H9 (cell line): ENCODE results near the gene GALNT9. TPM values are rescaled to one million over a fixed set of nuclear protein-coding genes. Genes with fewer than 3 reads are reported as not detected.

Experiments used
- DNase-seq: peaks from one replicate; pipeline ENCODE4 v3.0.0-alpha.2; 2017
- H2AFZ ChIP-seq: one replicate; pipeline ENCODE4 v1.6.1; 2013; ENCODE audit warnings: mild to moderate bottlenecking, low read length, control low read depth, moderate library complexity
- H2AK5ac ChIP-seq: 2 replicates; pipeline ENCODE4 v1.6.1; 2013; ENCODE audit warnings: low read length, control low read depth, mixed read lengths; ENCODE audit not compliant: insufficient read length
- H2BK120ac ChIP-seq: one replicate; pipeline ENCODE4 v1.6.1; 2013; ENCODE audit warnings: low read depth, mild to moderate bottlenecking, low read length, control low read depth, inconsistent platforms; ENCODE audit not compliant: poor library complexity, severe bottlenecking
- H2BK12ac ChIP-seq: 2 replicates; pipeline ENCODE4 v1.6.1; 2013; ENCODE audit warnings: low read length, control low read depth, mixed read lengths, low read depth; ENCODE audit not compliant: insufficient read length
- H2BK15ac ChIP-seq: 2 replicates; pipeline ENCODE4 v1.6.1; 2013; ENCODE audit warnings: low read depth, low read length, control low read depth
- H2BK20ac ChIP-seq: one replicate; pipeline ENCODE4 v1.6.1; 2013; ENCODE audit warnings: low read depth, mild to moderate bottlenecking, low read length, control low read depth, inconsistent platforms; ENCODE audit not compliant: poor library complexity, severe bottlenecking
- H2BK5ac ChIP-seq: 2 replicates; pipeline ENCODE4 v1.6.1; 2013; ENCODE audit warnings: low read length, control low read depth, mixed read lengths; ENCODE audit not compliant: insufficient read length
- H3K14ac ChIP-seq: 2 replicates; pipeline ENCODE4 v1.6.1; 2013; ENCODE audit warnings: low read length, control low read depth; ENCODE audit not compliant: insufficient read depth
- H3K18ac ChIP-seq: 2 replicates; pipeline ENCODE4 v1.6.1; 2013; ENCODE audit warnings: low read depth, mild to moderate bottlenecking, mixed read lengths, low read length, control low read depth; ENCODE audit not compliant: insufficient read length
- H3K23ac ChIP-seq: 2 replicates; pipeline ENCODE4 v1.6.1; 2013; ENCODE audit warnings: low read length, control low read depth, mixed read lengths, low read depth; ENCODE audit not compliant: insufficient read length
- H3K23me2 ChIP-seq: 2 replicates; pipeline ENCODE4 v1.6.1; 2013; ENCODE audit warnings: low read depth, mild to moderate bottlenecking, mixed read lengths, low read length, control low read depth; ENCODE audit not compliant: insufficient read length, poor library complexity, severe bottlenecking
- H3K27ac ChIP-seq: 2 replicates; pipeline ENCODE4 v1.5.1; 2013; ENCODE audit warnings: low read length, control low read depth, mixed read lengths, low read depth; ENCODE audit not compliant: insufficient read length
- H3K27me3 ChIP-seq: 2 replicates; pipeline ENCODE4 v1.6.1; 2013; ENCODE audit warnings: low read length, control low read depth, inconsistent platforms; ENCODE audit not compliant: insufficient read depth
- H3K4ac ChIP-seq: 2 replicates; pipeline ENCODE4 v1.6.1; 2013; ENCODE audit warnings: low read depth, mild to moderate bottlenecking, control low read depth, inconsistent platforms, low read length, moderate library complexity
- H3K4me1 ChIP-seq: 2 replicates; pipeline ENCODE4 v1.6.1; 2013; ENCODE audit warnings: low read length, control low read depth, inconsistent platforms; ENCODE audit not compliant: insufficient read depth
- H3K4me2 ChIP-seq: 2 replicates; pipeline ENCODE4 v1.6.1; 2013; ENCODE audit warnings: low read length, control low read depth, mixed read lengths; ENCODE audit not compliant: insufficient read length, insufficient read depth
- H3K56ac ChIP-seq: 2 replicates; pipeline ENCODE4 v1.6.1; 2013; ENCODE audit warnings: low read depth, mild to moderate bottlenecking, mixed read lengths, low read length, control low read depth; ENCODE audit not compliant: insufficient read length
- H3K79me1 ChIP-seq: 2 replicates; pipeline ENCODE4 v1.6.1; 2013; ENCODE audit warnings: low read depth, mild to moderate bottlenecking, moderate library complexity, low read length, control low read depth, inconsistent platforms; ENCODE audit not compliant: insufficient read depth, poor library complexity, severe bottlenecking
- H3K79me2 ChIP-seq: 2 replicates; pipeline ENCODE4 v1.6.1; 2013; ENCODE audit warnings: low read length, control low read depth, inconsistent platforms; ENCODE audit not compliant: insufficient read depth
- H3K9ac ChIP-seq: 2 replicates; pipeline ENCODE4 v1.6.1; 2013; ENCODE audit warnings: low read length, control low read depth, mixed read lengths; ENCODE audit not compliant: insufficient read length; ENCODE audit errors: extremely low read depth
- H3K9me3 ChIP-seq: one replicate; pipeline ENCODE4 v1.6.1; 2013; ENCODE audit warnings: low read depth, low read length, inconsistent platforms; ENCODE audit not compliant: control insufficient read depth
- H3T11ph ChIP-seq: one replicate; pipeline ENCODE4 v1.6.1; 2013; ENCODE audit warnings: mild to moderate bottlenecking, low read length, control low read depth, inconsistent platforms
- H4K20me1 ChIP-seq: one replicate; pipeline ENCODE4 v1.6.1; 2013; ENCODE audit not compliant: control insufficient read depth, insufficient read length, insufficient read depth
- H4K5ac ChIP-seq: 2 replicates; pipeline ENCODE4 v1.6.1; 2013; ENCODE audit warnings: low read depth, mild to moderate bottlenecking, mixed read lengths, low read length, control low read depth; ENCODE audit not compliant: insufficient read length
- H4K8ac ChIP-seq: replicated peaks from 2 replicates; pipeline ENCODE4 v1.6.1; 2013; ENCODE audit warnings: low read length, control low read depth, mixed read lengths, low read depth; ENCODE audit not compliant: insufficient read length
- H4K91ac ChIP-seq: 2 replicates; pipeline ENCODE4 v1.6.1; 2013; ENCODE audit warnings: low read depth, mild to moderate bottlenecking, moderate library complexity, mixed read lengths, low read length, control low read depth; ENCODE audit not compliant: insufficient read length
- H3K27ac Mint-ChIP-seq, 3 experiments: 2 replicates in 2 of 3; 3 replicates in 1 of 3; pipeline ENCODE4 v1.8.0; 2020 to 2021; ENCODE audit warnings: mixed read lengths in 3 of 3, mild to moderate bottlenecking in 1 of 3, moderate library complexity in 1 of 3
- H3K27me3 Mint-ChIP-seq: 2 replicates; pipeline ENCODE4 v1.8.0; 2021; ENCODE audit warnings: low read depth, mild to moderate bottlenecking, moderate library complexity, mixed read lengths
- H3K36me3 Mint-ChIP-seq, 3 experiments: 2 replicates in 2 of 3; 3 replicates in 1 of 3; pipeline ENCODE4 v1.8.0; 2020 to 2021; ENCODE audit warnings: low read depth in 3 of 3, mixed read lengths in 3 of 3; ENCODE audit not compliant: insufficient read depth in 1 of 3
- H3K4me1 Mint-ChIP-seq, 2 experiments: 2 replicates each; pipeline ENCODE4 v1.8.0; 2020; ENCODE audit warnings: mixed read lengths in 2 of 2
- H3K4me3 Mint-ChIP-seq, 2 experiments: 2 replicates in 1 of 2; 3 replicates in 1 of 2; pipeline ENCODE4 v1.8.0; 2020 to 2021; ENCODE audit warnings: mild to moderate bottlenecking in 2 of 2, mixed read lengths in 2 of 2, moderate library complexity in 1 of 2
- H3K9me3 Mint-ChIP-seq, 2 experiments: 2 replicates in 1 of 2; 3 replicates in 1 of 2; pipeline ENCODE4 v1.8.0; 2020; ENCODE audit warnings: mild to moderate bottlenecking in 2 of 2, mixed read lengths in 2 of 2, moderate library complexity in 1 of 2
- WGBS: extraction: QIAGEN DNeasy Blood & Tissue Kit; methylation state at CpG from one replicate; pipeline ENCODE4 v1.1.7; 2013; ENCODE audit warnings: missing lambda C conversion rate, low lambda C conversion rate, mixed read lengths; ENCODE audit not compliant: insufficient read length; ENCODE audit errors: extremely low coverage; 5-methylcytosine and 5-hydroxymethylcytosine counted together
- total RNA-seq: library from RNA; stranded (reverse); gene quantifications from 2 replicates; pipeline ENCODE4 v1.2.1, GENCODE V29; 2021
- TF ChIP-seq, protein P1 (sequence below): fragments of 200-600 bp; sonication (generic); conservative IDR thresholded peaks from 3 replicates; pipeline ENCODE4 v1.8.0; 2021; ENCODE audit warnings: antibody characterized with exemption, mild to moderate bottlenecking

GALNT9 gene
- total RNA-seq, 1 experiment from 2014 or later: 0.35 TPM

DNA sequence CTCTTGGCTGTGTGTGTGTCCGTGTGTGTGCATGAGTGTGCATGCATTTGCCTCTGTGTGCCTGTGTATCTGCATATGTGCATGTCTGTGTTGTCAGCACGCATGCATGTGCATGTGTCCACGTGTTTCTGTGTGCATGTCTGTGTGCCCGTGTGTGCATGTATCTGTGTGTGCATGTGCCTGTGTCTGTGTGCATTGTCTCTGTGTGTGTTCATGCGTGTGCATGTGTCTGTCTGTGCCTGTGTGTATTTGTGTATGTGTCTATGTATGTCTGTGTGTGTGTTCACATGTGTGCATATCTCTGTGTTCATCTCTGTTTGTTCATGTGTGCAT is 1.1 kb upstream of the GALNT9 start:
- no peak overlapping the region for H3K9ac ChIP-seq
- H2BK5ac ChIP-seq: no peak overlapping the region
- H4K5ac ChIP-seq: no peak overlapping the region
- H3K79me1 ChIP-seq: no peaks in the 10 kb centered on the region
- H3K23ac ChIP-seq: no peak overlapping the region
- no peak overlapping the region for H4K91ac ChIP-seq
- no peak overlapping the region; a peak in 1 of 7 replicates for H3K27ac Mint-ChIP-seq
- no peak for DNase-seq
- peak overlapping the region; percentile 6 to 45; a peak in 4 of 5 replicates for H3K4me3 Mint-ChIP-seq
- TF ChIP-seq, protein P1, sequence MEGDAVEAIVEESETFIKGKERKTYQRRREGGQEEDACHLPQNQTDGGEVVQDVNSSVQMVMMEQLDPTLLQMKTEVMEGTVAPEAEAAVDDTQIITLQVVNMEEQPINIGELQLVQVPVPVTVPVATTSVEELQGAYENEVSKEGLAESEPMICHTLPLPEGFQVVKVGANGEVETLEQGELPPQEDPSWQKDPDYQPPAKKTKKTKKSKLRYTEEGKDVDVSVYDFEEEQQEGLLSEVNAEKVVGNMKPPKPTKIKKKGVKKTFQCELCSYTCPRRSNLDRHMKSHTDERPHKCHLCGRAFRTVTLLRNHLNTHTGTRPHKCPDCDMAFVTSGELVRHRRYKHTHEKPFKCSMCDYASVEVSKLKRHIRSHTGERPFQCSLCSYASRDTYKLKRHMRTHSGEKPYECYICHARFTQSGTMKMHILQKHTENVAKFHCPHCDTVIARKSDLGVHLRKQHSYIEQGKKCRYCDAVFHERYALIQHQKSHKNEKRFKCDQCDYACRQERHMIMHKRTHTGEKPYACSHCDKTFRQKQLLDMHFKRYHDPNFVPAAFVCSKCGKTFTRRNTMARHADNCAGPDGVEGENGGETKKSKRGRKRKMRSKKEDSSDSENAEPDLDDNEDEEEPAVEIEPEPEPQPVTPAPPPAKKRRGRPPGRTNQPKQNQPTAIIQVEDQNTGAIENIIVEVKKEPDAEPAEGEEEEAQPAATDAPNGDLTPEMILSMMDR: no peak
- no peaks in the 10 kb centered on the region for H3K23me2 ChIP-seq
- peaks cover 43% of the 10 kb centered on the region; the same call in 1 of the 2 replicates for H3K27me3 ChIP-seq
- no peak overlapping the region for H2BK20ac ChIP-seq
- no peak overlapping the region for H2BK120ac ChIP-seq
- no peak overlapping the region for H3K4ac ChIP-seq
- no peak overlapping the region for H2AFZ ChIP-seq
- H3K27ac ChIP-seq: no peak overlapping the region
- H2AK5ac ChIP-seq: no peak overlapping the region
- H2BK15ac ChIP-seq: no peak overlapping the region
- no peak overlapping the region for H3T11ph ChIP-seq
- H2BK12ac ChIP-seq: no peak overlapping the region
- H3K27me3 Mint-ChIP-seq: peaks cover 89% of the 10 kb centered on the region
- no peaks in the 10 kb centered on the region for H3K36me3 Mint-ChIP-seq
- WGBS: no CpG with 5 or more reads among the region's 5 CpGs
- H3K4me2 ChIP-seq: no peak overlapping the region
- no peak overlapping the region for H3K14ac ChIP-seq
- peaks cover 0 to 10% of the 10 kb centered on the region in 2 experiments; a peak in 3 of 5 replicates for H3K9me3 Mint-ChIP-seq
- no peaks in the 10 kb centered on the region for H3K79me2 ChIP-seq
- no peak overlapping the region for H4K8ac ChIP-seq
- no peaks in the 10 kb centered on the region for H4K20me1 ChIP-seq
- no peak overlapping the region for H3K18ac ChIP-seq
- no peaks in the 10 kb centered on the region for H3K4me1 ChIP-seq
- peaks cover 5 to 16% of the 10 kb centered on the region in 2 experiments for H3K4me1 Mint-ChIP-seq
- H3K56ac ChIP-seq: no peak overlapping the region
- H3K9me3 ChIP-seq: no peaks in the 10 kb centered on the region
